ENCODE results near the gene CUL5. TPM values are rescaled to one million over a fixed set of nuclear protein-coding genes. Genes with fewer than 3 reads are reported as not detected.

The CUL5 gene
- total and polyA plus RNA-seq, 2 of the 8 experiments (the other 6 are each of a cell fraction or from before 2014, with no cell fraction given) = 4.9 to 31.8 TPM

GRCh38 chr11:108115500-108116140 lies 106.9 kb downstream of the CUL5 start:
- Histone ChIP-seq H2AK5ac (ENCODE audit: low read depth, low read length) (no peak overlapping the region), H2AFZ (ENCODE audit: low read length) (no peak overlapping the region), H3K23ac (ENCODE audit: insufficient read length) (no peak overlapping the region), H2BK15ac (ENCODE audit: low read length) (no peak overlapping the region), H3K79me2 (ENCODE audit: control insufficient read depth in 1 of 2, insufficient read depth in 2 of 2, low read length in 2 of 2) (no peaks in the 10 kb centered on the region), H3K27ac (ENCODE audit: low read depth, low read length) (no peak overlapping the region), H4K8ac (ENCODE audit: extremely low read depth, insufficient read depth, low read length) (no peak overlapping the region), H3K27me3 (replicated peaks in 1 of 4; ENCODE audit: control insufficient read depth in 3 of 4, extremely low read depth in 1 of 4, insufficient read depth in 3 of 4, low read length in 3 of 4) (no peaks in the 10 kb centered on the region), H3K79me1 (ENCODE audit: low read depth, low read length) (no peaks in the 10 kb centered on the region), H4K91ac (replicated peaks; ENCODE audit: insufficient read length, low read length) (no peak overlapping the region), H2BK5ac (ENCODE audit: low read depth, low read length) (no peak overlapping the region), H2BK120ac (replicated peaks; ENCODE audit: low read depth, low read length) (no peak overlapping the region), H3K4ac (replicated peaks; ENCODE audit: insufficient read length, low read depth, low read length) (no peak overlapping the region), H3K56ac (replicated peaks; ENCODE audit: insufficient read length, low read depth, low read length) (no peak overlapping the region), H3K4me1 (replicated peaks in 1 of 4; ENCODE audit: control insufficient read depth in 3 of 4, insufficient read depth in 4 of 4, low read length in 3 of 4) (peaks cover 0 to 8% (median 0%) of the 10 kb centered on the region in 4 experiments; a peak in 3 of 7 replicates), H3K9ac (replicated peaks in 1 of 4; ENCODE audit: extremely low read depth in 1 of 4, low read depth in 3 of 4, low read length in 3 of 4) (no peak overlapping the region), H3K4me3 (ENCODE audit: extremely low read depth in 1 of 4, insufficient read depth in 2 of 4, low read depth in 3 of 4, low read length in 4 of 4) (no peak overlapping the region), H3K36me3 (ENCODE audit: control insufficient read depth in 2 of 4, insufficient read depth in 4 of 4, low read length in 3 of 4) (no peaks in the 10 kb centered on the region), H3K18ac (ENCODE audit: extremely low read depth, low read length) (no peak overlapping the region), H3K4me2 (ENCODE audit: insufficient read depth in 1 of 2, low read depth in 2 of 2, low read length in 2 of 2) (no peak overlapping the region), H4K5ac (ENCODE audit: insufficient read length, low read depth, low read length) (no peak overlapping the region), H3K23me2 (ENCODE audit: low read depth, low read length) (no peaks in the 10 kb centered on the region), H3K14ac (ENCODE audit: insufficient read length) (no peak overlapping the region), H2BK12ac (ENCODE audit: low read depth, low read length) (no peak overlapping the region), H2BK20ac (ENCODE audit: low read length) (no peak overlapping the region), H3K9me3 (ENCODE audit: insufficient read depth in 2 of 2, low read depth in 1 of 2, low read length in 1 of 2) (no peaks in the 10 kb centered on the region), H4K20me1 (replicated peaks in 1 of 2; ENCODE audit: control insufficient read depth in 1 of 2, insufficient read depth in 2 of 2, low read length in 2 of 2) (no peaks in the 10 kb centered on the region)
- TF ChIP-seq TEAD4 (IDR thresholded peaks at IDR 0.05; ENCODE audit: low read depth, low read length) (0 out of 2 replicates have a peak, but pooled peaks have one; percentile 17), SP1 (IDR thresholded peaks at IDR 0.05; ENCODE audit: low read depth, low read length) (no peak)
- peak in 1 of 2 experiments; percentile 45 for DNase-seq (ENCODE audit: low read depth in 1 of 2, low spot score in 2 of 2)
- ChIA-PET POLR2A (ENCODE audit: partially characterized antibody) (interaction anchor here (1.3 kb wide), 1 partner anchor 490 kb away, joined by 3 read pairs; no protein-coding TSS in a partner anchor), CTCF (ENCODE audit: partially characterized antibody) (interaction anchor here (1.0 to 1.6 kb wide), 4 partner anchors 8 to 116 kb away, joined by 3 to 4 read pairs (median 3); partner anchors contain the start of gene CUL5)
- WGBS, 2 experiments (ENCODE audit: extremely low coverage in 1 of 2, insufficient coverage in 1 of 2, insufficient read length in 1 of 2, insufficient replicate concordance in 2 of 2, low coverage in 1 of 2, low lambda C conversion rate in 2 of 2, missing lambda C conversion rate in 1 of 2) = 68% methylated on average over 5 of the region's 5 CpGs; no CpG with 5 or more reads in 1 of the 2 experiments
- peak; percentile 48 for FAIRE-seq
